Gastroesophageal sphincter (tissue), 3 donors: ENCODE data around the gene AASDH.

ENCODE experiments used
- EP300 ChIP-seq: sonication (generic); formaldehyde crosslinking; IDR thresholded peaks from one replicate; pipeline ENCODE4 v1.6.1; 2017; ENCODE audit warnings: antibody characterized with exemption, mild to moderate bottlenecking
- POLR2A ChIP-seq, 2 donors: fragments of 450-650 bp; IDR thresholded peaks; one replicate each; pipeline ENCODE4 v1.6.1; 2017; ENCODE audit warnings: antibody characterized with exemption in 2 of 2, mild to moderate bottlenecking in 2 of 2, moderate library complexity in 1 of 2
- POLR2AphosphoS5 ChIP-seq: sonication (generic); formaldehyde crosslinking; IDR thresholded peaks from one replicate; pipeline ENCODE4 v1.6.1; 2017; ENCODE audit warnings: antibody characterized with exemption
- TF ChIP-seq, protein P1 (sequence below), 4 experiments: fragments of 200-600 bp in 2 of 4; fragments of 450-650 bp in 2 of 4; sonication (generic) in 1 of 4; IDR thresholded peaks; one replicate each; pipeline ENCODE4 v1.5.1; 2017 to 2019; ENCODE audit warnings: antibody characterized with exemption in 4 of 4, mild to moderate bottlenecking in 2 of 4, moderate library complexity in 2 of 4

DNA sequence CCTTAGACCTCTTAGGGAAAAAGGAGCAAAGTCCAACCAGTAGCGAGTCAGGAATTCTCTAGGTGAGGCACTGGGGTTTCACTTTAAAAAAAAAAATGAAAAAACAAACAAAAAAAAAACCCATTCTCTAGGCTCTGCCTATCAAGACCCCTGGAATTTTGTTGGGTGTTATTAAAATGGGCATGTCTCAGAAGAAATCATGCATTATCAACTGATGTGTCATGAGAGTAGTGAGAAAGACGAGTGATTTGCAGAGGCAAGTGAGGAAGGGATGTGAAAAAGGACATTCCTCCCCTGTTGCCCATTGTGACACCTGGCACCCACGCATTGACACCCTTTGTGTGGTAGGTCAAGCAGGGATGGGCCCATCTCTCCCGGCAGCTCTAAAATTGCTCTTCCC lies 78.9 kb downstream of the AASDH start:
- TF ChIP-seq, protein P1, sequence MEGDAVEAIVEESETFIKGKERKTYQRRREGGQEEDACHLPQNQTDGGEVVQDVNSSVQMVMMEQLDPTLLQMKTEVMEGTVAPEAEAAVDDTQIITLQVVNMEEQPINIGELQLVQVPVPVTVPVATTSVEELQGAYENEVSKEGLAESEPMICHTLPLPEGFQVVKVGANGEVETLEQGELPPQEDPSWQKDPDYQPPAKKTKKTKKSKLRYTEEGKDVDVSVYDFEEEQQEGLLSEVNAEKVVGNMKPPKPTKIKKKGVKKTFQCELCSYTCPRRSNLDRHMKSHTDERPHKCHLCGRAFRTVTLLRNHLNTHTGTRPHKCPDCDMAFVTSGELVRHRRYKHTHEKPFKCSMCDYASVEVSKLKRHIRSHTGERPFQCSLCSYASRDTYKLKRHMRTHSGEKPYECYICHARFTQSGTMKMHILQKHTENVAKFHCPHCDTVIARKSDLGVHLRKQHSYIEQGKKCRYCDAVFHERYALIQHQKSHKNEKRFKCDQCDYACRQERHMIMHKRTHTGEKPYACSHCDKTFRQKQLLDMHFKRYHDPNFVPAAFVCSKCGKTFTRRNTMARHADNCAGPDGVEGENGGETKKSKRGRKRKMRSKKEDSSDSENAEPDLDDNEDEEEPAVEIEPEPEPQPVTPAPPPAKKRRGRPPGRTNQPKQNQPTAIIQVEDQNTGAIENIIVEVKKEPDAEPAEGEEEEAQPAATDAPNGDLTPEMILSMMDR (IDR thresholded peaks at IDR 0.05), result no peak
- TF ChIP-seq POLR2AphosphoS5, result no peak
- TF ChIP-seq POLR2A (IDR thresholded peaks at IDR 0.05), result no peak
- TF ChIP-seq EP300, result no peak
